ENCODE data around the gene NCAM1. TPM values are rescaled to one million over a fixed set of nuclear protein-coding genes. Genes with fewer than 3 reads are reported as not detected.

The NCAM1 gene
- total RNA-seq, 4 donors from 2014 or later = 7.2 to 18.6 (median 14.4) TPM

- H3K9me3 ChIP-seq = no peaks in the 10 kb centered on the region
- in situ Hi-C loops (cut with MboI; ENCODE audit: low pct_ligation_motif_present in 1 of 4, low pct_unique_long_range_greater_than_20kb in 1 of 4, low sequenced_read_pairs in 3 of 4) (no loop called here), intact Hi-C loops (cut with DNase I; ENCODE audit: low total_unique reads) (no loop called here)
- no peak overlapping the region for H3K4me3 ChIP-seq
- no peaks in the 10 kb centered on the region for H3K4me1 ChIP-seq
- 43 to 71% methylated on average over 1 of the region's 1 CpG for WGBS, 2 donors (ENCODE audit: low coverage in 1 of 2)
- no peak overlapping the region for H3K27ac ChIP-seq
- DNase-seq = no peak
- TF ChIP-seq EP300 (IDR thresholded peaks at IDR 0.05; ENCODE audit: low read depth) = no peak
- no peak for TF ChIP-seq CTCF (IDR thresholded peaks at IDR 0.05)
- no peak for TF ChIP-seq POLR2A (IDR thresholded peaks at IDR 0.05)
- no peak for TF ChIP-seq POLR2AphosphoS5 (IDR thresholded peaks at IDR 0.05)
- H3K36me3 ChIP-seq = no peaks in the 10 kb centered on the region
- no peaks in the 10 kb centered on the region for H3K27me3 ChIP-seq
Measured at GRCh38 chr11:113096648-113097047, 135.4 kb downstream of the NCAM1 start.

DNA sequence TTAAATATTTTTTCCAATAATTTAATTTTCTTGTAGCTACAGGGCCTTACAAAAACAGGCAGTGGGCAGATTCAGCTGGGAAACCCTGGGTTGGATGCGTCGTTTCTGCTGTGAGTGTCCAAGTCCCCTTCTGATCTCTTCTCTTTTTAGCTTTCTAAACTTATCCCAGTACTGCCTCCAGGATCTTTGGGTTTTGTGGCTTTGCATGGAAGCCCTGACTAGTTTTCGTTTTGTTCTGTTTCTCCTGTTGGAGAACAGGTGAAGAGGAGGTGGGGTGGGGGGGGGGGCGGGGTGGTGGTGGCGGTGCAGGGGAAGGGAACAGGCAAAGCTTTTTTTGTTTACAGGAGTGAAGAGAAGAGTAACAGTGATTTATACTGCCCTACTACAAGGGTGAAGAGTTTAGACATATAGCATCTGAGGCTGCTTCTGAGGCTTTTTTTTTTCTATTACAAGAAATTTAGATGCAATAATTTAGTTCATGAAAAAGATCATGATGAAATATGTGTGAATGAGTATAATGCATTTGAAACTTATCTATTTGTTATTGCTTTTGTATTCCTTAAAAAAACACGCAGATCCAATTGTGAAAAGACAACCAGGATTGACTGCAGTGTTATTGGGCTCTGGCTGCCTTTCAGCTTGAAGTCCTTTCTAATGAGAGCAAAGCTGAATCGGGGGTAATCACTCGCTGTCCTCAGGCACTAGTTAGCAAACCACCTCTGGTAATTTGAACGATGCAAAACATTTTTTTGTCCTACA, 142.9 kb downstream of the NCAM1 start:
- Histone ChIP-seq H3K27me3 (no peaks in the 10 kb centered on the region), H3K27ac (no peak overlapping the region), H3K4me1 (no peaks in the 10 kb centered on the region), H3K4me3 (no peak overlapping the region), H3K9me3 (no peaks in the 10 kb centered on the region), H3K36me3 (no peaks in the 10 kb centered on the region)
- no peak for DNase-seq
- in situ Hi-C loops (cut with MboI; ENCODE audit: low pct_ligation_motif_present in 1 of 4, low pct_unique_long_range_greater_than_20kb in 1 of 4, low sequenced_read_pairs in 3 of 4) = loop anchor here (25.0 kb wide), 1 partner anchor 517 kb away; no protein-coding TSS in a partner anchor
- intact Hi-C loops (cut with DNase I; ENCODE audit: low total_unique reads) = no loop called here
- WGBS, 2 donors (ENCODE audit: low coverage in 1 of 2) = 45% methylated on average over 6 to 9 of the region's 9 CpGs
- TF ChIP-seq EP300 (IDR thresholded peaks at IDR 0.05; ENCODE audit: low read depth) (no peak), POLR2AphosphoS5 (IDR thresholded peaks at IDR 0.05) (no peak), POLR2A (IDR thresholded peaks at IDR 0.05) (no peak), CTCF (IDR thresholded peaks at IDR 0.05) (no peak)

- intact Hi-C loops (cut with DNase I; ENCODE audit: low total_unique reads) = no loop called here
- in situ Hi-C loops (cut with MboI; ENCODE audit: low pct_ligation_motif_present in 1 of 4, low pct_unique_long_range_greater_than_20kb in 1 of 4, low sequenced_read_pairs in 3 of 4) = loop anchor here (25.0 kb wide), 1 partner anchor 517 kb away; no protein-coding TSS in a partner anchor
- 33 to 51% methylated on average over 4 of the region's 4 CpGs for WGBS, 2 donors (ENCODE audit: low coverage in 1 of 2)
Measured at GRCh38 chr11:113104691-113105251, 143.6 kb downstream of the NCAM1 start.

More at GRCh38 chr11:113104691-113105251, 143.6 kb downstream of the NCAM1 start:
- H3K27me3 ChIP-seq = no peaks in the 10 kb centered on the region
- no peak overlapping the region for H3K4me3 ChIP-seq
- no peak for TF ChIP-seq CTCF (IDR thresholded peaks at IDR 0.05)
- no peak for TF ChIP-seq POLR2A (IDR thresholded peaks at IDR 0.05)
- no peak for TF ChIP-seq EP300 (IDR thresholded peaks at IDR 0.05; ENCODE audit: low read depth)
- TF ChIP-seq POLR2AphosphoS5 (IDR thresholded peaks at IDR 0.05) = no peak
- no peaks in the 10 kb centered on the region for H3K9me3 ChIP-seq
- no peaks in the 10 kb centered on the region for H3K36me3 ChIP-seq
- no peak overlapping the region for H3K27ac ChIP-seq
- DNase-seq = no peak
- H3K4me1 ChIP-seq = no peaks in the 10 kb centered on the region

All from transverse colon (tissue), 4 donors.